K562 (cell line): Measurements from ENCODE around the gene TMEM129. TPM values are rescaled to one million over a fixed set of nuclear protein-coding genes. Genes with fewer than 3 reads are reported as not detected.

Source experiments
- BRF2 ChIP-seq: IDR thresholded peaks from 3 replicates; pipeline ENCODE4 v1.6.1; 2011; ENCODE audit warnings: borderline replicate concordance, mild to moderate bottlenecking; ENCODE audit not compliant: insufficient read length, insufficient read depth
- CHD1 ChIP-seq: fragments of 200-600 bp; sonication (generic); IDR thresholded peaks from one replicate; pipeline ENCODE4 v1.6.1; 2012; ENCODE audit warnings: mild to moderate bottlenecking, moderate library complexity, low read length, inconsistent platforms
- CREB1 ChIP-seq, 2 experiments: sonication (generic) in 1 of 2; formaldehyde crosslinking in 1 of 2; IDR thresholded peaks; 2 replicates each; pipeline versions ENCODE4 v1.6.1 to v1.8.0; 2012 to 2022; ENCODE audit warnings: inconsistent platforms in 1 of 2, mild to moderate bottlenecking in 1 of 2, missing genetic modification reagents in 1 of 2, moderate library complexity in 1 of 2
- FOXP1 ChIP-seq: sonication (generic); formaldehyde crosslinking; IDR thresholded peaks from 2 replicates; pipeline ENCODE4 v1.8.0; 2022; ENCODE audit warnings: mild to moderate bottlenecking, missing genetic modification reagents
- FUS ChIP-seq: fragments of 200-400 bp; formaldehyde crosslinking; optimal IDR thresholded peaks from 2 replicates; pipeline ENCODE3; 2017; ENCODE audit warnings: low read depth, low read length
- NONO ChIP-seq, 2 experiments: fragments of 200-400 bp in 1 of 2; fragments of 450-650 bp in 1 of 2; formaldehyde crosslinking in 1 of 2; IDR thresholded peaks; 2 replicates each; pipeline ENCODE4 v1.6.1; 2017; ENCODE audit warnings: low read depth in 2 of 2, mild to moderate bottlenecking in 2 of 2, moderate library complexity in 2 of 2, low read length in 1 of 2
- PHF8 ChIP-seq: fragments of 200-600 bp; sonication (generic); IDR thresholded peaks from 2 replicates; pipeline ENCODE4 v1.6.1; 2012; ENCODE audit warnings: mixed run types, mild to moderate bottlenecking, inconsistent platforms, low read length, moderate library complexity, borderline replicate concordance
- POU5F1 ChIP-seq: fragments of 150-350 bp; IDR thresholded peaks from 2 replicates; pipeline ENCODE4 v1.6.1; 2014; ENCODE audit warnings: borderline replicate concordance, low read length, low read depth, mild to moderate bottlenecking; ENCODE audit not compliant: partially characterized antibody
- SAP30 ChIP-seq: fragments of 200-600 bp; sonication (generic); IDR thresholded peaks from 2 replicates; pipeline ENCODE4 v1.6.1; 2012; ENCODE audit warnings: borderline replicate concordance, low read depth, mild to moderate bottlenecking, moderate library complexity, low read length, control low read depth, inconsistent platforms; ENCODE audit not compliant: insufficient read depth, poor library complexity, severe bottlenecking
- SREBF1 ChIP-seq: fragments of 150-350 bp; IDR thresholded peaks from 2 replicates; pipeline ENCODE4 v1.6.1; 2014; ENCODE audit warnings: antibody characterized with exemption, low read depth, low read length, borderline replicate concordance
- ZFX ChIP-seq: sonication (generic); formaldehyde crosslinking; IDR thresholded peaks from 2 replicates; pipeline ENCODE4 v1.8.0; 2022; ENCODE audit warnings: mild to moderate bottlenecking, missing genetic modification reagents, moderate library complexity
- ZNF12 ChIP-seq: sonication (generic); formaldehyde crosslinking; IDR thresholded peaks from 2 replicates; pipeline ENCODE4 v1.4.0; 2020; ENCODE audit warnings: mild to moderate bottlenecking, missing genetic modification reagents
- polyA plus RNA-seq, 8 experiments: library from polyadenylated mRNA; depleted of rRNA in 4 of 8; stranded (reverse) in 5 of 8; unstranded in 3 of 8; fragments of >200 nt; fragmentation: Nextera tagmentation in 2 of 8; fragmentation: Illumina TruSeq in 1 of 8; extraction: Ambion mirVana in 2 of 8; extraction: Trizol in 1 of 8; gene quantifications; 2 replicates each; pipeline versions ENCODE4 v1.2.1 to v1.2.3, GENCODE V29; 2011 to 2014; ENCODE audit warnings: inconsistent platforms in 1 of 8, missing spikeins in 1 of 8
- total RNA-seq, 7 experiments: library from RNA; depleted of rRNA in 6 of 7; stranded (reverse); fragments of >200 nt in 6 of 7; fragmentation: Illumina TruSeq in 2 of 7; extraction: Trizol in 2 of 7; gene quantifications; 2 replicates each; pipeline versions ENCODE4 v1.2.1 to v1.2.3, GENCODE V29; 2011 to 2021; ENCODE audit warnings: low replicate concordance in 1 of 7
- TF ChIP-seq, protein P1 (sequence below): fragments of 450-650 bp; IDR thresholded peaks from 2 replicates; pipeline ENCODE4 v1.6.1; 2016; ENCODE audit warnings: mild to moderate bottlenecking, moderate library complexity

Gene TMEM129
- total and polyA plus RNA-seq, 9 of the 15 experiments (the other 6 are each of a cell fraction or from before 2014, with no cell fraction given) = 0.34 to 47.2 (median 18.8) TPM

GRCh38 chr4:1720163-1720983 lies 750 bp downstream of the TMEM129 start (continued):
- TF ChIP-seq CHD1 (peak; percentile 72), PHF8 (peak; percentile 69; the same call in 1 of the 2 replicates), NONO (IDR thresholded peaks at IDR 0.05; ENCODE audit: low read depth in 2 of 2, low read length in 1 of 2) (peak in 1 of 2 experiments; percentile 43; a peak in 1 of 4 replicates), CREB1 (IDR thresholded peaks at IDR 0.05) (no peak), CREB1 (CRISPR knock-in tag; IDR thresholded peaks at IDR 0.05) (peak; percentile 36; the same call in 1 of the 2 replicates), POU5F1 (no peak), FOXP1 (no peak), SREBF1 (0 out of 2 replicates have a peak, but pooled peaks have one; percentile 31), ZFX (CRISPR knock-in tag) (peak; percentile 93), BRF2 (no peak), SAP30 (peak; percentile 54), ZNF12 (CRISPR knock-in tag) (peak; percentile 80; the same call in 1 of the 2 replicates), FUS (peak; percentile 48)
- TF ChIP-seq, protein P1, sequence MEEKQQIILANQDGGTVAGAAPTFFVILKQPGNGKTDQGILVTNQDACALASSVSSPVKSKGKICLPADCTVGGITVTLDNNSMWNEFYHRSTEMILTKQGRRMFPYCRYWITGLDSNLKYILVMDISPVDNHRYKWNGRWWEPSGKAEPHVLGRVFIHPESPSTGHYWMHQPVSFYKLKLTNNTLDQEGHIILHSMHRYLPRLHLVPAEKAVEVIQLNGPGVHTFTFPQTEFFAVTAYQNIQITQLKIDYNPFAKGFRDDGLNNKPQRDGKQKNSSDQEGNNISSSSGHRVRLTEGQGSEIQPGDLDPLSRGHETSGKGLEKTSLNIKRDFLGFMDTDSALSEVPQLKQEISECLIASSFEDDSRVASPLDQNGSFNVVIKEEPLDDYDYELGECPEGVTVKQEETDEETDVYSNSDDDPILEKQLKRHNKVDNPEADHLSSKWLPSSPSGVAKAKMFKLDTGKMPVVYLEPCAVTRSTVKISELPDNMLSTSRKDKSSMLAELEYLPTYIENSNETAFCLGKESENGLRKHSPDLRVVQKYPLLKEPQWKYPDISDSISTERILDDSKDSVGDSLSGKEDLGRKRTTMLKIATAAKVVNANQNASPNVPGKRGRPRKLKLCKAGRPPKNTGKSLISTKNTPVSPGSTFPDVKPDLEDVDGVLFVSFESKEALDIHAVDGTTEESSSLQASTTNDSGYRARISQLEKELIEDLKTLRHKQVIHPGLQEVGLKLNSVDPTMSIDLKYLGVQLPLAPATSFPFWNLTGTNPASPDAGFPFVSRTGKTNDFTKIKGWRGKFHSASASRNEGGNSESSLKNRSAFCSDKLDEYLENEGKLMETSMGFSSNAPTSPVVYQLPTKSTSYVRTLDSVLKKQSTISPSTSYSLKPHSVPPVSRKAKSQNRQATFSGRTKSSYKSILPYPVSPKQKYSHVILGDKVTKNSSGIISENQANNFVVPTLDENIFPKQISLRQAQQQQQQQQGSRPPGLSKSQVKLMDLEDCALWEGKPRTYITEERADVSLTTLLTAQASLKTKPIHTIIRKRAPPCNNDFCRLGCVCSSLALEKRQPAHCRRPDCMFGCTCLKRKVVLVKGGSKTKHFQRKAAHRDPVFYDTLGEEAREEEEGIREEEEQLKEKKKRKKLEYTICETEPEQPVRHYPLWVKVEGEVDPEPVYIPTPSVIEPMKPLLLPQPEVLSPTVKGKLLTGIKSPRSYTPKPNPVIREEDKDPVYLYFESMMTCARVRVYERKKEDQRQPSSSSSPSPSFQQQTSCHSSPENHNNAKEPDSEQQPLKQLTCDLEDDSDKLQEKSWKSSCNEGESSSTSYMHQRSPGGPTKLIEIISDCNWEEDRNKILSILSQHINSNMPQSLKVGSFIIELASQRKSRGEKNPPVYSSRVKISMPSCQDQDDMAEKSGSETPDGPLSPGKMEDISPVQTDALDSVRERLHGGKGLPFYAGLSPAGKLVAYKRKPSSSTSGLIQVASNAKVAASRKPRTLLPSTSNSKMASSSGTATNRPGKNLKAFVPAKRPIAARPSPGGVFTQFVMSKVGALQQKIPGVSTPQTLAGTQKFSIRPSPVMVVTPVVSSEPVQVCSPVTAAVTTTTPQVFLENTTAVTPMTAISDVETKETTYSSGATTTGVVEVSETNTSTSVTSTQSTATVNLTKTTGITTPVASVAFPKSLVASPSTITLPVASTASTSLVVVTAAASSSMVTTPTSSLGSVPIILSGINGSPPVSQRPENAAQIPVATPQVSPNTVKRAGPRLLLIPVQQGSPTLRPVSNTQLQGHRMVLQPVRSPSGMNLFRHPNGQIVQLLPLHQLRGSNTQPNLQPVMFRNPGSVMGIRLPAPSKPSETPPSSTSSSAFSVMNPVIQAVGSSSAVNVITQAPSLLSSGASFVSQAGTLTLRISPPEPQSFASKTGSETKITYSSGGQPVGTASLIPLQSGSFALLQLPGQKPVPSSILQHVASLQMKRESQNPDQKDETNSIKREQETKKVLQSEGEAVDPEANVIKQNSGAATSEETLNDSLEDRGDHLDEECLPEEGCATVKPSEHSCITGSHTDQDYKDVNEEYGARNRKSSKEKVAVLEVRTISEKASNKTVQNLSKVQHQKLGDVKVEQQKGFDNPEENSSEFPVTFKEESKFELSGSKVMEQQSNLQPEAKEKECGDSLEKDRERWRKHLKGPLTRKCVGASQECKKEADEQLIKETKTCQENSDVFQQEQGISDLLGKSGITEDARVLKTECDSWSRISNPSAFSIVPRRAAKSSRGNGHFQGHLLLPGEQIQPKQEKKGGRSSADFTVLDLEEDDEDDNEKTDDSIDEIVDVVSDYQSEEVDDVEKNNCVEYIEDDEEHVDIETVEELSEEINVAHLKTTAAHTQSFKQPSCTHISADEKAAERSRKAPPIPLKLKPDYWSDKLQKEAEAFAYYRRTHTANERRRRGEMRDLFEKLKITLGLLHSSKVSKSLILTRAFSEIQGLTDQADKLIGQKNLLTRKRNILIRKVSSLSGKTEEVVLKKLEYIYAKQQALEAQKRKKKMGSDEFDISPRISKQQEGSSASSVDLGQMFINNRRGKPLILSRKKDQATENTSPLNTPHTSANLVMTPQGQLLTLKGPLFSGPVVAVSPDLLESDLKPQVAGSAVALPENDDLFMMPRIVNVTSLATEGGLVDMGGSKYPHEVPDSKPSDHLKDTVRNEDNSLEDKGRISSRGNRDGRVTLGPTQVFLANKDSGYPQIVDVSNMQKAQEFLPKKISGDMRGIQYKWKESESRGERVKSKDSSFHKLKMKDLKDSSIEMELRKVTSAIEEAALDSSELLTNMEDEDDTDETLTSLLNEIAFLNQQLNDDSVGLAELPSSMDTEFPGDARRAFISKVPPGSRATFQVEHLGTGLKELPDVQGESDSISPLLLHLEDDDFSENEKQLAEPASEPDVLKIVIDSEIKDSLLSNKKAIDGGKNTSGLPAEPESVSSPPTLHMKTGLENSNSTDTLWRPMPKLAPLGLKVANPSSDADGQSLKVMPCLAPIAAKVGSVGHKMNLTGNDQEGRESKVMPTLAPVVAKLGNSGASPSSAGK = peak; percentile 86
